Fibroblast of skin of abdomen (primary cell): ENCODE measurements around the gene STX16.

Experiments used
- DNase-seq: peaks from one replicate; pipeline ENCODE4 v3.0.0-alpha.2; 2013

STX16 gene

DNA sequence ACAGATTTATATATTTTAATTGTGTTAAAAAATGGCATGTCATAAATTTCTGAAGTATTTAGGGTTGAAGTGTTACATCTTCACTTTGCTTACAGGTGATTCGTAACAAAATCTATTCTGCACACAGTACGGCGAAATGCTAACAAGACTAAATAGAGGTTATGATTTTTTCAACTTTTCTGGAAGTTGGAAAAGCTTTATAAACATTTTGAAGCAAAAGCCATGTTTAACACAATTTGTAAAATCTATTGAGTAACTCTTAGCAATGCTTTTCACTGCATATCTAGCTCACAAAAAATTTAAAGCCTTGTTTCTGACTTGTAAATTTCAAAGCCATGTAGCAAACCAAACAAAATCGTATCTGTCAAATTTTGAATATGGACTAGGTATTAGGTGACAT lies 3.3 kb downstream of the STX16 start:
- DNase-seq = no peak

DNA sequence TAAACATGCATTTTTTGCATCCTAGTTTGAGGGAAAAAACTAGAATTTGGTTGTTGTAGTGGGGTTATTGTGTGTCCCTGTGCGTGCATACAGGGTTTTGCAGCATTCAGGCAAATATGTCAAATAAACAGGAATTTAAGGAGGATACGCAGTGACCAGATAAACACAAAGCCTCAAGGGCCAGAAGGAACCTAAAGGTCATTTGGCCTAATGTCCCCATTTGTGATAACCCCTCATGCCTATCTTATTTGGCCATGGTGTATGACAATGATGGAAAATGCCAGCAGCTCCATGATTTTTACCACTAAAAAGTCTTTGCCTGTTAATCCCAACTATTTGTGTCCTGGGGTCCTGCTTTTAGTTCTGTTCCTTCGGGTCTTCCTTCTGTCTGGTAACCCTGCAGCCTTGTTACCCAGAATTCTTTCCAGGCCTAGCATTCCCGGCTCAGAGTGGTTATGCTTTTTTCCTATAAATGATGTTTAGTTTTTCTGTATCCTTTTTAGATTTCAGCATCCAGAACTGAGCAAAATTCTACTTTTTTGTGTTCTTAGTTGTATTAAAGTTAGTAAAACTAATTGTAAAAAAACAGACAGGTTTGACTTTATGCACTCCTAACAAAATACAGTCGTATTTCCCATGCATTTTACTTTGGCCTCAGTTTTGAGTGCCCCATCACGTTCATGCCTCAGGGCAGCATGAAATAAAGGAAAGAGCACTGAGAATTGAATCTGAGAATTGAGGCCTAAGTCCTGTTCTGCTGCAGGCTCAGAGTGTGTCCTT lies 4.4 kb downstream of the STX16 start:
- no peak for DNase-seq

GRCh38 chr20:58656831-58657230 lies 5.7 kb downstream of the STX16 start:
- DNase-seq = no peak

GRCh38 chr20:58657262-58657661 lies 6.2 kb downstream of the STX16 start:
- DNase-seq = no peak

DNA sequence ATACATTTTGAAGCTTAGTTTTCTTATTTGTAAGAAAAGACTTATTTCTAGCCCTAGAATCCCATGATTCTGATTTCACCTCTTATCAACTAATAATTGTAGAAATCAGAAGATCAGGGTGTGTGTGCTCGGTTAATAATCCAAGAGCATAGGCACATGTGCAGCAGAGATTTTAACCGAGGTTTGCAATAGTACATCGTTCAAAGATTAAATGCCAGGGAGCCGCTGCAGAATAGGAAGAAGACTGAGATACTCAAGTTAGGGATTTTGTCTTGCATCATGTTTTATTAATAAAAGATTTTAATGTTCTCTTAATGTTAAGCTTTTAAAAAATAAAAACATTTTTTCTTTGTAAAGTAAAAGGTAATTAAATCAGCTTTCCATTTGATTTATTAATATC lies 6.9 kb downstream of the STX16 start:
- DNase-seq = no peak

GRCh38 chr20:58658760-58659159 lies 7.7 kb downstream of the STX16 start:
- no peak for DNase-seq

DNA sequence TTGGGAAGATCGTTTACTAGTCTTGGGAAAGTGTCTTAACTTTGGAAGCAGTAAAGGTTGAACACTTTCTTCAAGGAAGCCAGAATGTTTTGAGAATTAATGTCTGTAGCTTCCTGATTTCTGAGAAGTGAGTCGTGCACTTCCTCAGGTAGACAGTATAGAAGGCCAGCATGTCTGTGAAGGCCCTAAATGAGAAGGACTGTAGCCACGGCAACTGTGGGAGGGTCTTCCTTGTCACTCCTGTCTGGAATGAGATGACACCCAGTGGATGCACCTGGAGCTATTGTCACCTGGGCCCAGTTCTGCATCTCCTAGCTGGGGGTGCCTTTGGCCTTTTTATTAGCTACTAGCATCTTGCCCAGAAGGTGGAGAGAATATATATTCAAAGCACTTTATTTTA lies 8.8 kb downstream of the STX16 start:
- DNase-seq = no peak

- no peak for DNase-seq
Measured at GRCh38 chr20:58660855-58661597, 9.9 kb downstream of the STX16 start.

- DNase-seq = no peak
Measured at GRCh38 chr20:58661598-58662473, 10.8 kb downstream of the STX16 start.

- no peak for DNase-seq
Measured at GRCh38 chr20:58664331-58664730, 13.2 kb downstream of the STX16 start.

- no peak for DNase-seq
Measured at GRCh38 chr20:58664883-58665282, 13.8 kb downstream of the STX16 start.

DNA sequence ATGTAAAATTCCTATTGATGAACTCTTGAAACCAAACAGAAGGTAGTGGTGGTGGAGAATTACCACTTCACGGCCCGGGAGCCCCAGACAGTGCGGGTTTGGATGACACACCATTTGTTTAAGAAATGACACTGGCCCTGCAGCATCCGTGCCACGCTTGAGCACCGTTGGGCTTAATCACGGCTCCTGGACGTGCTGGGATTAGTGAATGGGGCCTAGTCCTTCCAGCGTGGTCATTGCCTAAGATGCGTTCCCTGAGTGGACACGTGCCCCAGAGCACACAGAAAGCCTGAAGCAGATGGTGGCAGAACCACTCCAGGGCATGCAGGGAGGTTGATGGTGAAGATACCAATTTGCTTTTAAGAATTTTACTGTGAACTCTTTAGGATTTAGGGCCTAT lies 14.5 kb downstream of the STX16 start:
- DNase-seq = no peak

GRCh38 chr20:58666702-58667101 lies 15.6 kb downstream of the STX16 start:
- no peak for DNase-seq

GRCh38 chr20:58667975-58668374 lies 16.9 kb downstream of the STX16 start:
- no peak for DNase-seq

- DNase-seq = no peak
Measured at GRCh38 chr20:58668901-58669286, 17.8 kb downstream of the STX16 start.

DNA sequence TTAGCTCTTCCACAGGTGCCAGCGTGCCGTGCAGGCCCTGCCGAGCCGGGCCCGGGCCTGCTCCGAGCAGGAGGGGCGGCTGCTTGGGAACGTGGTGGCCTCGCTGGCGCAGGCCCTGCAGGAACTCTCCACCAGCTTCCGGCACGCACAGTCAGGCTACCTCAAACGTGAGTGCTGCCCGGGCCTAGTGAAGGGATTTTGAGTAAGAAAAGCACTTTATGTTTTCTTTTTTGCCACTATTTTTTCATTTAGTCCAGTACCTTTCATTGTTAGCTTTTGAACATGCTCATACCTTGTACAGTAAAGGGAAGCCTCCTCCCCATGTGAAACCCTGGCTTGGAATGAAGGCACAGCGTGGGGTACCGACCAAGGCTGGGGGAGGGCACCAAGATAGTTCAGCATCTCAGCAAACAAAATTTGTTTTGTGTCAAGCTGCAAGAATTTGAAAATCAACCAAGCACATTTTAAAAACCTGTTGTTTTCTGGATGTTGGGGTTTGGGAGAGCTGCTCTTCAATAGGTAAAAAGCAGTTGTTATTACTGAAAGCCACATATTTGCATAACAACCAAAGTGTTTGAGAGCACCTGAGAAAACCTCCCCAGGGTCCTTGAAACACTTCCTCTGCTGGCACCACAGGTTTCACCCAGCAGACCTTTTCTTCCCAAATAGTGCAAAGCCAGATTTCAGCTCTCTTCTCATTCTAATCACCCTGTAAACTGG lies 18.4 kb downstream of the STX16 start:
- no peak for DNase-seq

GRCh38 chr20:58670102-58670501 lies 19.0 kb downstream of the STX16 start:
- DNase-seq = no peak

- DNase-seq = no peak
Measured at GRCh38 chr20:58670659-58671058, 19.6 kb downstream of the STX16 start.

GRCh38 chr20:58673119-58673518 lies 22.0 kb downstream of the STX16 start:
- DNase-seq = no peak

- no peak for DNase-seq
Measured at GRCh38 chr20:58675146-58675584, 24.1 kb downstream of the STX16 start.

GRCh38 chr20:58675641-58676040 lies 24.6 kb downstream of the STX16 start:
- DNase-seq = no peak

- no peak for DNase-seq
Measured at GRCh38 chr20:58676161-58676560, 25.1 kb downstream of the STX16 start.
